HT1080 (cell line): Measurements from ENCODE around the gene ACOT11. TPM values are rescaled to one million over a fixed set of nuclear protein-coding genes. Genes with fewer than 3 reads are reported as not detected.
A peak's percentile ranks its signal among the peaks of the same experiment; 100 is the strongest.

Source experiments
- DNase-seq: peaks from one replicate; pipeline ENCODE4 v3.0.0-alpha.2; 2015; ENCODE audit warnings: low read depth
- total RNA-seq: library from RNA; depleted of rRNA; stranded (reverse); fragments of >200 nt; shearing (Covaris generic); gene quantifications from 2 replicates; pipeline ENCODE4 v1.2.3, GENCODE V29; 2014

Gene ACOT11
- total RNA-seq, 1 experiment from 2014 or later = 1.9 TPM

DNA sequence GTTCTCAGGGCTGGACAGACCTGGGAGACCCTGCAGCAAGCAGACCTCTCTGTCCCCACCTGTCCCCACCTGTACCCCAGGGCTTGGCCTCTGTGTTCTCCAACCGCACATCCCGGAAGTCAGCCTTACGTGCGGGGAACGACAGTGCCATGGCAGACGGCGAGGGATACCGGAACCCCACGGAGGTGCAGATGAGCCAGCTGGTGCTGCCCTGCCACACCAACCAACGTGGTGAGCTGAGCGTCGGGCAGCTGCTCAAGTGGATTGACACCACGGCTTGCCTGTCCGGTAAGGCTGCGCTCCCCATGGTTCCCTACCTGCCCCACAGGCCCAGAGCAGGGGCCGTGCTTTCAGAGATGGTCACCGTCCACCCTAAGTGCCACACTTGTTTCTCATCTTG lies 36.5 kb downstream of the ACOT11 start:
- no peak for DNase-seq

DNA sequence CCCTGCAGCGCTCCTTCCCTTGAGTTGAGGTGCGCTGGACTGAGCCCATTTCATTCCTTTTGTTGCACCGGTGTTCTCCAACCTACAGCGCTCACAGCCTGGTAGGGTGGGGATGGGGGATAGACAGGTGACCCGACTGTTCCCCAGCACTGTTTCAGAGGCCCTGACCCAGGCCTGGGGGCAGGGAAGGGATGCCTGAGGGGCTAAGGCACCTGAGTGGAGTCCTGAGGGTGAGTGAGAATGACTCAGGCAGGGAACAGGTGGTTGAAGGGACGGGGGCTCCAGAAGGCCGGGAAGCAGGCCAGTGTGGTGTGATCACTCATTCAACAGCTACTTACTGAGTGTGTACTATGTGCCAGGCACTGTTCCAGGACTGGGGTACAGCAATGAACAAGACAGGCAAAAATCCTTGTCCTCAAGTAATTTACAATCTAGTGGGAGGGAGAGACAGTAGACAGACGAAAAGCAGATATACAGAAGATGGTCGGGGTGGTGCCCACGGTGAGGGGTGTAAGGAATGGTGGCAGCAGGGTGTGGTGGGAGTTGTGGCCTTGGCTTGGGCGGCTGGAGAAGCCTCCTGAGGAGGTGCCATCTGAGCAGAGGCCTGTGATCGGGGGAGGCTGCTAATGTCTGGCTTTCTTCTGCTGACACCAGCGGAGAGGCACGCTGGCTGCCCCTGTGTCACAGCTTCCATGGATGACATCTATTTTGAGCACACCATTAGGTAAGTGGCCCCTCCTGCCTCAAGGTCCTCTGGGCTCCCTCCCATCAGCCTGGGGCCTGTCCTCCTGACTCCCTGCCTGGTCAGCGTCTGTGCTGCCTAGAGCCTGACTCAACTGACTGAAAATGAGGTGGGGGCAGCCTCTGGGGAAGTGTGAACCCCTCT lies 37.4 kb downstream of the ACOT11 start:
- DNase-seq = no peak

DNA sequence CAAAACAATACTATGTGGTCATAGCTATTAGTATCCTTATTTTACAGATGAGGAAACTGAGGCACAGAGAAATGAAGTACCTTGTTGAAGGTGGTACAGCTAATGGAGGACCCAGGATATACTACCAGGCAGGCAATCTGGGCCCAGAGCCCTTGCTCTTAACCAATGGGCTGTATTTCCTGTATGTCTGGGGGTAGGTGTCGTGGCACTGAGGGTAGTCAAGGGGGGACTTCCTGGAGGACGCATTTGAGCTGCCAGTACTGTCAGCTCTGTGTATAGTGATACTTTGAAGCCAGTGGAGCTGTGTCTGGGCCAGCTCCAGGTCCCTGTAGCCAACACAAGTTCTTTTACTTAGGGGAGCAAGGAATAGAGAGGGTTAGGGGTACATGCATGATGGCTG lies 40.3 kb downstream of the ACOT11 start:
- DNase-seq = no peak

DNA sequence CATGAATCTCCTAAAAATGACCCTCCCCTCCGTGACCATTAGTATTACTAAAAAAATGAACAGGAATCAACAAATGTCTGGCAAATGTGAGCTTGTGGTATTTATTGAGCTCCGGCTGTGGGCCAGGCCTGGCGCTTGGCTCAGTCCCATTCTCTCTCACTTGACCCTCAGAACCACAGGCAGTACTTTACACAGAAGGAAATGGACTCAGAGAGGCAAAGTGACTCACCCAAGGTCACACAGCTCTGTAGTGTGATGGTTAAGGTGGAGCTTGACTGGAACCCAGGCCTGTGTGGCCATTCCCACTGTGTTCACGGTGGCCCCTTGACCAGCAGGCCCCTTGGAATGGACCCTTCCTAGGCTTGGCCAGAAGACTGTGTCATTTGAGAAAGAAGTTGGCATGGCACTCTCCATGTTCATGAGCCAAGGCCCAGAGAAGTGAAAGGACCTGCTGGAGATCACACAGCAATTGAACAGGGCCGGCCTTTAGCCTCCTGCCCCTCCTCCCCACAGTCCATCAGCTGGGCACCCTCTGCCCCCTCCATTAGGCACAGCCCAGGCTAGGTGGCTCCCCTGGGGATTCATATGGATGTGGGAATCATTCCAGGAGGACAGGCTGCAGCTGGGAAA lies 43.2 kb downstream of the ACOT11 start:
- no peak for DNase-seq

DNA sequence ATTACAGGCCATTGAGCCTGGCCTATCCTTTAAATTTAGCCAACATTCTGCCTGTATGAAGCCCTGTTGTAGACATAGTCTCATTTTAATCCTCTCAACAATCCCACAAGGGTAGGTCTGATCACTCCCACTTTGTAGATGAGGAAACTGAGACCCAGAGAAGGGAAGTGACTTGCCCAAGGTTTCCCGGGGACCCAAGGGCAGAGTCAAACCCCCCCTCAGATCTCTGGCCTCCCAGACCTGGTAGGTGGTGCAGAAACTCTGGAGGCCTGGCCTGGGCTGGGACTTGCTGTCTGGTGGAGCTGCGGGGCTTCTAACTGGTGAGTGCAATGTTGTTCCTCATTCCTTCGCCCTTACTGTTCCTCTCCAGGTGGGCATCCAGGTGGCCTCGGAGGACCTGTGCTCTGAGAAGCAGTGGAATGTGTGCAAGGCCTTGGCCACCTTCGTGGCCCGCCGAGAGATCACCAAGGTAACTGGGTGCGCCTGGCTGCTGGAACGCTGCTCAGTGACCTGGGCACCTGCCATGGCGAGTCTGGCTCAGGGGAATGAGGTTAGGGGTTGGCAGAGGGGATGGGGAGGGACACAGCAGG lies 45.6 kb downstream of the ACOT11 start:
- DNase-seq = no peak

DNA sequence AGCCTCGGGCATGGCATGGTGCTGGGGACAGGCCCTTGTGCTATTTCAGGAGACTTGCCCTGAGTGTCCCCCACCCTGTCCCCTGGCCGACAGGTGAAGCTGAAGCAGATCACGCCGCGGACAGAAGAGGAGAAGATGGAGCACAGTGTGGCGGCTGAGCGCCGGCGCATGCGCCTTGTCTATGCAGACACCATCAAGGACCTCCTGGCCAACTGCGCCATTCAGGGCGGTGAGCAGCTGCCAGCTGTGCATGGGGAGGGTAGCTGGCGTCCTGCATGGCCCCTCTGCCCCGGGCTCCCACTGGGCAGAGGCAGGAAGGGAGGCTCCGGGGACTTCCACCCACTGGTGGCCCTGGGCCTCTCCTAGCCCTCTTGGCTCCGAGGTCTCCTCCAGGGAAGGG lies 46.4 kb downstream of the ACOT11 start:
- no peak for DNase-seq

DNA sequence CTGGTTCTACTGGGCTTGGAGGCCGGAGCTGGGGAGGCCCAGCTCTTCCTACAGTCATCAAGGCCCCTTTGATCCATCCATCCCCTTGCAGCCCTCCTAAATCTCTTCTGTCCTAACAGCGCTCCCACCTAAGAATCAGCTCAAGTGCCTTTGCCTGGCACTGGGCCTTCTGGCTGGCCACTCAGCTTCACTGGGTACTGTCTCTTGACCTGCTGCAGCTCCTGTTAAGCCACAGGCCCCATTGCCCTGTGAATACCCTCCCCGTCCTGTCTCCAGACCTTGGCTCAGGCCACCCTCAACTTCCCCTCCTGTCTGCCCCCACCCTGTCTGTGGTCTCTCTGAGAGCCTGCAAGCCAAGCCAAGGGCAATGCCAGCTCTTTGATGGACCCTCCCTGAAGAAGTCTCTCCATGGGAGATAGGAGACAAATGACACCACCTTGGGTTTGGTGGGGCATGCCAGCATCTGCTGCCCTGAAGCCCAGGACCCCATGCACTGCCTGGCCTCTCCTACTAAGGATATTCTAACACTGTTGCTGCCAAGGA lies 48.0 kb downstream of the ACOT11 start:
- no peak for DNase-seq

DNA sequence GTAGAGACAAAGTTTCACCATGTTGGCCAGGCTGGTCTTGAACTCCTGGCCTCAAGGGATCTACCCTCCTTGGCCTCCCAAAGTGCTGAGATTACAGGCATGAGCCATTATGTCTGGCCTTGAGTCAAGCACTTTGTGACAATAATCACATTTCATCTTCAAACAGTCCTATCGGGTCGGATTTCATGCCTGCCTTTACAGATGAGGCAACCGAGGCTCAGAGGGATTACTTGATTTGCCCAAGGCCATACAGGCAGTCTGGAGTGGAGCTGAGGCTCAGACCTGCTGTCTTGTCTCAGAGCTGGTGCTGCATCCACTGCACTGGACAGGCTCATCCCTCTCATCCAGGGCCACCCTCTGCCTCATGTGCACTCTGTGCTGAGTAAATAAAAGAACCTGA lies 48.7 kb downstream of the ACOT11 start:
- no peak for DNase-seq

DNA sequence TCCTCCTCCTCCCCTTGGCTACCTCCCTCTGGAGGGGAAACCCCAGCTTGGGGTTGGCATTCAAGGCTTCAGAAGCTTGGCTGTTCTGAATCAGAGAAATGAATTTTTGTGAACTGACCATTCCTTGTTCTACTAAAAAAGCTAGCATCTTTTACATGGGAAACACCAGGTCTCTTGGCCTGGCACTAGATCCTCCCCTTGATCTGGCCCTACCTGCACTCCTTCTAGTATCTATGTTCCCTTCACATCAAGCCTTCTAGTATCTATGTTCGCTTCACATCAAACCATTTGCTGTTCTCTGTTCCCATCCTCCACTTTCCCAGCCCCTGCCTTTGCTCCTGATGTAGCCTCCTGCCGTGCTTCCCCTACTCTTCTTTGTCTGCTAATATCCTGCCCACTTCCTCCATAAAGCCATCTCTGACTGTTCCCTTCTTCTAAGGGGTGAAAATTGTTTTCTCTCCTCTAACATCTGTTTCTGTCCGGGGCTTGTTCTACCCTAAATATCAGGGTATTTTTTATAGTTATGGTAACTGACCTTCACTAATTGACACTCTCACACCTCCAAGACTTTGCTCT lies 49.5 kb downstream of the ACOT11 start:
- DNase-seq = no peak

DNA sequence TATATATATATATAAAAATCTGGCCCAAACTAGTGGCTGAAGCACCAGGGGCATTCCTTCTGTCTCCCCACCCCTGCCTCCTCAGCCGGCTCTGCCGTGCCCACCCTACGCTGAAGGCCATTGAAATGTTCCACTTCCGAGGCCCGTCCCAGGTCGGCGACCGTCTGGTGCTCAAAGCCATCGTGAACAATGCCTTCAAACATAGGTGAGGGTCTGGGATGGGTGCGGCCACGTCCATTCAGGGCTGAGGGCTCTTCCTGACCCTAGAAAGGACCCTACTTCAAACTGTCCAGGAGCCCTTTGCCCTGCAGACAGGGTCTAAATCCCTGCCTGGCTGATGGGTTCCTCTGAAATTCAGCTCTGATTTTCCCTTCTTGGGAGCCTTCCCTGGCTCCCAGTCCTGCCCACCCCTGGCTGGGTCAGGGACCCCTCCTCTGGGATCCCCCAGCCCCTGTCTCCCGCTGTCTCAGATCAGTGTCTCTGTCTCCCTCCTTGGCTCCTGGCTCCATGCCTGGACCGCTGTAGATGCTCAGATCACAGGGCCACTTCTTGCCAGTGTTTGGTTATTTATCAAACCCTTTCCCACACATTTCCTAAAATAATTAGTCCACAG lies 51.3 kb downstream of the ACOT11 start:
- DNase-seq = no peak

DNA sequence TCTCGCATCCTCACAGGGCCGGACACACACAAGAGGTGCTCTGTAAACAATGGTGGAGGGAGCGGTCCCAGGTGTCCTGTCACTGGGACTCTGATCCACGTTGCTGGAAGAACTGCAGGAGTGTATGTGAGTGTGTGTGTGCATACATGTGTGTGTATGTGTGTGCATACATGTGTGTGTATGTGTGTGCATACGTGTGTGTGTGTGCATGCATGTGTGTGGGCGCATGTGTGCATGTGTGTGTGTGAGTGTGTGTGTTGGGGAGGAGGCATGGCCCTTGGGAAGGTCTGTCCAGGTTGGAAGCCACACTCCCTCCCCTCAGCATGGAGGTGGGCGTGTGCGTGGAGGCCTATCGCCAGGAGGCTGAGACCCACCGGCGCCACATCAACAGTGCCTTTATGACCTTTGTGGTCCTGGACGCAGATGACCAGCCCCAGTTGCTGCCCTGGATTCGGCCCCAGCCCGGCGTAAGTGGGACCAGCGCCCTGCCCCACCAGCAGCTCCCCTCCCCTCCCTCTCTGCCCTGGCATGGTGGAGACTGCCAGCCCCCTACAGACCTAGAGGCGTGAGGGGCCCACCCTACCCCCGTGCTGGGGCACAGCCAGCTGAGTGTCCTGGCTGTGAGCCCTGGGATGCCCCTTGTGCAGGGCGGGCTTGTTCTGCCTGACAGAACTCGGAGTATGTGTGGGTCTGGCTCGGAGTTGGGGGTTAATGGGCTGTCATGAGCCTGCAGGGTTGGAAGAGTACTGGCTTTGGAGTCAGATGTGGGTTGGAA lies 53.1 kb downstream of the ACOT11 start:
- no peak for DNase-seq

DNA sequence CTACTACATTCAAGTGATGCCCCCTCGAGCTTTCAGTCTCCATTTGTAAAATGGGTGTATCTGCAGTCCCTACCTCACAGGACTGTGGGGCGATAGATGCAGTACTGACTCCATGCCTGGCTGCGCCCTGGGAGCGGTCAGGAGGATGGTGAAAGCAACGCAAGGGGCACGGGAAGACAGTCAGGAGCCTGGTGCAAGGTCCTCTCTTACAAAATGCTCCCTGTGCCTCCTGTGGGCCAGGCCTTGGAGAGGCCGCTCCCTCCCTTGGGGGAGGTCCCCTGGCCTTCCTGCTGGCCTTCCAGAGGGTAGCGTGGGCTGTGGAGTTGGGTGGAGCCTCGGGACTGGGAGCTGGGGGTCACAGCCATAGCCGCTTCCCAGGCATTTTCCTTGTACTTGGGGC lies 53.7 kb downstream of the ACOT11 start:
- no peak for DNase-seq

DNA sequence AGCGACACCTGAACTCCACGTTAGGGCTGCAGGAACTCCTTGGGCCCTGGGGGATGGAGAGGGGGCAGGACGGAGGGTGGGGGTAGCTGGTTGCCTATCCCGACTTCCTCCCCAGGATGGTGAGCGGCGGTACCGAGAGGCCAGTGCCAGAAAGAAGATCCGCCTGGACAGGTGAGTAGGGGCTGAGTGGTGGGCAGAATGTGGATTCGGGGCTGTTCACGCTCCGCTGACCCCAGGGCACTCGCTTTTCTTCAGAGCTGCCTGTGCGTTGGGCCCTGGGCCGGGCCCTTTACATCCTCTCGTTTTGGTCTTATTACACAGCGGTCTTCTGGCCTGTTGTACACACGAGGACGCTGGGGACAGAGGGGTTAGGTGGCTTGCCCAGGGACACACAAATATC lies 54.5 kb downstream of the ACOT11 start:
- DNase-seq = no peak

DNA sequence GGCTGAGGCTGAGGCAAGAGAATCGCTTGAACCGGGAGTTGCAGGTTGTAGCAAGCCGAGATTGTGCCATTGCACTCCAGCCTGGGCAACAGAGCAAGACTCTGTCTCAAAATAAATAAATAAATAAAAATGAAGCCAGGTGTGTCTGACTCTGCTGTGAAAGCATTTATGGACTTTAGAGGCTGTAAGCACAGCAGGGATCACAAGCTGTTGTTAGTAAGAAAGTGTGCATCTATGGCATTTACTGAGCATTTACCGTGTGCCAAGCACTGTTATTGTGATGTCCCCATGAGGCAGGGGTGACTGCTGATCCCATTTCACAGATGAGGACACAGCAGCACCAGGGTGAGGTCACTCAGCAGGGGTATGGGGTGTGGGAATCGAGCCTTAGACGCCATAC lies 55.2 kb downstream of the ACOT11 start:
- DNase-seq = no peak

DNA sequence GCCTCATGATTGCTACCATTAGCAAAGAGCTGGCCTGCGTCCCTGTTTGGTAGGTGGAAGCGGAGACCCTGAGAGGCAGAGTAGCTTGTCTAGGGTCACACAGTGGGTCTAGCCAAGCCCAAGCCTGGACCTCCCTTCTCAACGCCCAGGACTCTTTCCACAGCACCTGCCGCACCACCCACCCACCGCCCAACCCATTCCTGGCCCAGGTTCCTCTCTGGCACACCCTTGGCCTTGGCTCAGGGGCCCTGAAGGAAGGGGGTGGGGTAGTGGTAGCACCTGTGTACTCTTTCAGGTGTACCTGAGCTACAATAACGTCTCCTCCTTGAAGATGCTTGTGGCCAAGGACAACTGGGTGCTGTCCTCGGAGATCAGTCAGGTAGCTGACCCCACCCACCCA lies 56.0 kb downstream of the ACOT11 start:
- DNase-seq = no peak

DNA sequence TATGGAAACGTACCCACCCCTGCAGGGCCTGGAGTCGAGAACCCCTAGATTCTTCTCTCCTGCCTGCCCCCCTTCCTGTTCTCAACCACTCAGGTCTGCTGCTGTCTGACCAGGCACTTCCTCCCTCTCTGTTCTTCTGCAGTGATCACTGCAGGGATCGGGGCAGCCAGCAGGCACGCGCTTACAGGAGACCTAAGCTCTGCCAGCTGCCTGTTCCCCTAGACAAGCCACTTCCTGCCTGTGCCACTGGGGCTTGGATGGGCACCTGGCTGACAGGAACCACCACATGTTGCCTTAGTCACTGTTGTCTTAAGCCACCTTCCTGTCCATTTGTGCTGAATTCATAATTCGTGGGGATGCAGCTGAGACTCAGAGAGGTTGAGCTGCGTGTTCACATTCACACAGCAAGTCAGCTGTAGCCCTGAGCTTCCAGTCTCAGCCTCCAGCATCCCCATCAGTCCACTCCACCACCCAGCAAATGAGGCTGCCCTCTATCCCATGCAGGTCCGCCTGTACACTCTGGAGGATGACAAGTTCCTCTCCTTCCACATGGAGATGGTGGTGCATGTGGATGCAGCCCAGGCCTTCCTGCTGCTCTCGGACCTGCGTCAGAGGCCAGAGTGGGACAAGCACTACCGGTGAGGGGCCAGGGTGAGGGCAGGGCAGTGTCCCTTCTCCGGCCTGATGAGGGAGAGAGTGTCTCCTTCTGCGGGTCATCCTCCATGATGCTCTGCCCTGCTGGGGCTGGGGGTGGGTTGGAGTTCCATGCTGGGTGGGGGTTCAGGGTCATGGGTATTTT lies 56.7 kb downstream of the ACOT11 start:
- DNase-seq = peak; percentile 75

DNA sequence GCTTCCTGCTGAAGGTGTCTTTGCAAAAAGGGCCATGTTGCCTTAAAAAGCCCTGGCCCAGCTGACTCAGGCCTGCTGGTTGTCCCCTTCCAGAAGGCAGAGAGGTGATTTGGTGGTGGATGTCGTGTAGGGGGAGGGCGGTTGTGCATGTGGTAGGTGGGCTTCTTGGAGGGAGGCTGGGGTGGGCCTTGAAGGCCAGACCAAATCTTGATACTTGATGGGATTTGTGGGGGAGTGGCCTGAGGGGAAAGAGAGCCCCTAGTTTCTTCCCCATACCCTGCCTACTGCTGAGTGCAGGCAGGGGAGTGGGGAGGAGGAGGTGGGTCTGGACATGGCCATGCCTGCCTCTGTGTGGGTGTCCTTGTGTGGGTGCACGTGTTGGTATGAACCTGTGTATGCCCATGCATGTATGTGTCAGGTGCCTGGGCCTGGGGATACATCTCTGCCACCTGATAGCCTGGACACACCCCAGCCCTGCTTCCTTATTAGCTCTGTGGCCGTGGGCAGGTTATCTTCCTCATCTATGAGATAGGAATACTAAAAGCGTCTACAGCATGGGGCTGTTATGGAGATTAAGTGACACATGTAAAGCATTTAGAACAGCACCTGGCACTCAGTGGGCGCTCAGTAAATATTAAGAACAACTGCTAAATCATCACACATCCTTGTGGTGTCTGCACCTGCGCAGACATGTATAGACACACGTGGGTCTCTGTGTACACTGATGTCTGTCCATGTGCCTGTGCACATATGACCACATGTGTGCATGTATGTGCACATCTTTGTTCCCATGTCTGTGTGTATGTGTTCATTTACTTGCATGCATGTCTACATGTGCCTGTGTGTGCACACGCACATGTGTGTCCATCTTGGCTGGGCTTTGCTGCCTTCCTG lies 58.3 kb downstream of the ACOT11 start:
- DNase-seq = no peak

DNA sequence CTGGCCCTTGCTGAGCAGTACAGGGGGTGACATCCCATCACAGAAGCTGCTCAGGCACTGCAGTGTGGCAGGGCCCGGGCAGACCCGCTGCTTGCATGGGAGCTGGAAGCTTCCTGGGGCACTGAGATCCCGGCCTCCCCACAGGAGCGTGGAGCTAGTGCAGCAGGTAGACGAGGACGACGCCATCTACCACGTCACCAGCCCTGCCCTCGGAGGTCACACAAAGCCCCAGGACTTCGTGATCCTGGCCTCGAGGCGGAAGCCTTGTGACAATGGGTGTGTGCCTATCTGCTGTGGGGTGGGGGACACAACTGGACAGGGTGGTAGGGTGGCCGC lies 58.9 kb downstream of the ACOT11 start:
- DNase-seq = no peak
